Neural cell (in vitro differentiated cells): Measurements from ENCODE around the gene MDP1. TPM values are rescaled to one million over a fixed set of nuclear protein-coding genes. Genes with fewer than 3 reads are reported as not detected.

ENCODE experiments used
- H2AFZ ChIP-seq: fragments of 200-600, 300-800 bp; sonication (generic), shearing (Covaris generic); 2 replicates; pipeline ENCODE4 v1.6.0; 2014; ENCODE audit warnings: low read depth, mild to moderate bottlenecking, antibody characterized with exemption, low read length, moderate library complexity
- H3F3A ChIP-seq: fragments of 200-600 bp; shearing (Covaris generic); 2 replicates; pipeline ENCODE4 v1.6.1; 2016; ENCODE audit warnings: mild to moderate bottlenecking, moderate library complexity, mixed read lengths, antibody characterized with exemption, low read length; ENCODE audit not compliant: insufficient read depth, poor library complexity, severe bottlenecking
- H3K27ac ChIP-seq: fragments of 200-600, 300-800 bp; sonication (generic), shearing (Covaris generic); 2 replicates; pipeline ENCODE4 v1.5.1; 2014; ENCODE audit warnings: mild to moderate bottlenecking, low read length, moderate library complexity
- H3K27me3 ChIP-seq: fragments of 300-800, 200-600 bp; sonication (generic), shearing (Covaris generic); 2 replicates; pipeline ENCODE4 v1.6.0; 2014; ENCODE audit warnings: mild to moderate bottlenecking, low read depth, low read length, moderate library complexity; ENCODE audit not compliant: insufficient read depth
- H3K36me3 ChIP-seq: fragments of 300-800, 200-600 bp; sonication (generic), shearing (Covaris generic); 2 replicates; pipeline ENCODE4 v1.5.1; 2014; ENCODE audit warnings: mild to moderate bottlenecking, antibody characterized with exemption, low read length, moderate library complexity; ENCODE audit not compliant: insufficient read depth
- H3K4me2 ChIP-seq: fragments of 300-800, 200-600 bp; sonication (generic), shearing (Covaris generic); 2 replicates; pipeline ENCODE4 v1.6.0; 2014; ENCODE audit warnings: mild to moderate bottlenecking, low read length
- H3K4me3 ChIP-seq: fragments of 300-800, 200-600 bp; sonication (generic), shearing (Covaris generic); 2 replicates; pipeline ENCODE4 v1.5.1; 2014; ENCODE audit warnings: mild to moderate bottlenecking, low read length, moderate library complexity
- H3K79me2 ChIP-seq: fragments of 200-600 bp; shearing (Covaris generic); replicated peaks from 2 replicates; pipeline ENCODE4 v1.6.0; 2014; ENCODE audit warnings: mild to moderate bottlenecking, low read length, moderate library complexity; ENCODE audit not compliant: insufficient read depth
- H3K9ac ChIP-seq: fragments of 300-800, 200-600 bp; sonication (generic), shearing (Covaris generic); 2 replicates; pipeline ENCODE4 v1.6.1; 2016; ENCODE audit warnings: mild to moderate bottlenecking, low read length, mixed read lengths
- H3K9me2 ChIP-seq: fragments of 200-600 bp; shearing (Covaris generic); 2 replicates; pipeline ENCODE4 v1.6.1; 2016; ENCODE audit warnings: mild to moderate bottlenecking, low read length, mixed read lengths; ENCODE audit not compliant: insufficient read depth
- H3K9me3 ChIP-seq: fragments of 200-600, 300-800 bp; sonication (generic), shearing (Covaris generic); 2 replicates; pipeline ENCODE4 v1.6.1; 2016; ENCODE audit warnings: mild to moderate bottlenecking, mixed run types, low read length, moderate library complexity, mixed read lengths
- H4K20me1 ChIP-seq: fragments of 200-600 bp; shearing (Covaris generic); 2 replicates; pipeline ENCODE4 v1.6.1; 2016; ENCODE audit warnings: mild to moderate bottlenecking, mixed run types; ENCODE audit not compliant: insufficient read depth
- EP300 ChIP-seq: fragments of 450-650 bp; conservative IDR thresholded peaks from 2 replicates; pipeline ENCODE4 v1.6.1; 2014; ENCODE audit warnings: antibody characterized with exemption, mild to moderate bottlenecking, moderate library complexity; ENCODE audit not compliant: poor library complexity, severe bottlenecking
- EZH2 ChIP-seq: fragments of 200-600, 300-800 bp; shearing (Covaris generic), sonication (generic); IDR thresholded peaks from 2 replicates; pipeline ENCODE4 v1.6.1; 2014; ENCODE audit warnings: antibody characterized with exemption, low read length, borderline replicate concordance, mild to moderate bottlenecking; ENCODE audit not compliant: insufficient read depth, poor library complexity, severe bottlenecking
- MXI1 ChIP-seq: fragments of 450-650 bp; conservative IDR thresholded peaks from 2 replicates; pipeline ENCODE4 v1.6.1; 2014; ENCODE audit warnings: antibody characterized with exemption, mild to moderate bottlenecking; ENCODE audit not compliant: poor library complexity, severe bottlenecking
- POLR2AphosphoS5 ChIP-seq: IDR thresholded peaks from 2 replicates; pipeline ENCODE4 v1.6.1; 2012
- RAD21 ChIP-seq: fragments of 450-650 bp; conservative IDR thresholded peaks from 2 replicates; pipeline ENCODE4 v1.6.1; 2014; ENCODE audit warnings: antibody characterized with exemption, mild to moderate bottlenecking, moderate library complexity
- SMC3 ChIP-seq: fragments of 450-650 bp; conservative IDR thresholded peaks from 2 replicates; pipeline ENCODE4 v1.6.1; 2014; ENCODE audit warnings: antibody characterized with exemption, mild to moderate bottlenecking, moderate library complexity; ENCODE audit not compliant: poor library complexity
- TAF1 ChIP-seq: IDR thresholded peaks from 2 replicates; pipeline ENCODE4 v1.6.1; 2012; ENCODE audit warnings: low read depth
- polyA plus RNA-seq: library from polyadenylated mRNA; depleted of rRNA; stranded (reverse); fragments of >200 nt; gene quantifications from 2 replicates; pipeline ENCODE4 v1.2.3, GENCODE V29; 2014
- TF ChIP-seq, protein P1 (sequence below): fragments of 450-650 bp; IDR thresholded peaks from 2 replicates; pipeline ENCODE4 v1.5.1; 2014; ENCODE audit warnings: antibody characterized with exemption, mild to moderate bottlenecking, moderate library complexity; ENCODE audit not compliant: poor library complexity, severe bottlenecking
- TF ChIP-seq, protein P2 (sequence below): IDR thresholded peaks from 2 replicates; pipeline ENCODE4 v1.6.1; 2012; ENCODE audit warnings: borderline replicate concordance

The MDP1 gene
- polyA plus RNA-seq, 1 donor from 2014 or later: 94.2 TPM

DNA sequence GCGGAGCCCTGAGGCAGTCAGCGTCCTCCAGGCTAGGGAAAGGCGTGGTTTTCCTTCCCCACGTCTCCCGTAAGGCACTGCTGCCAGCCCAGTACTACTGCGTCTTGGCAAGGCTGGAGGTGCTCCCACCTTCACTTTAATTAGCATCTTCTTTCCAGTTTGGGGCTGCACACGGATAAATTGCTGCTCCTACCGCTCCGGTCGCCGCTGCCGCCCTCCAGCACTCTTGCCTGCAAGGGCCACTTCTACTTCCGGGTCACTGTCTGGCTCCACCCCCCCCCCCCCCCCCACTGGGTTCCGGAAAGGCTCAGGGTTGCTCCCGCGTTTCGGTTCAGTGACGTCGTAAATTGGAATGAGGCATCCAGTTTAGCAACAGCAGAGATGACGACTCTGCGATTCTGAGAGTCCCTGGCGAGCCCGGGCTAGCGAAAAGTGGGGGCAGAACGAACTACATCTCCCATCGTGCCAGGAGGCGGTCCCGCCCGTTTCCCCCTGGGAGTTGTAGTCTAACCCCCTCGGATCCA lies 16.3 kb upstream of the MDP1 start, which contains the start of gene NEDD8:
Gene NEDD8 (minus strand): TSS at position 247 of the 524 bp plus-strand sequence. CDS start 100 bp downstream, at position 147.
- no peaks in the 10 kb centered on the region for H3F3A ChIP-seq
- H4K20me1 ChIP-seq: no peaks in the 10 kb centered on the region
- H3K9ac ChIP-seq: peak within 1 kb of the TSS; percentile 84
- H3K27me3 ChIP-seq: no peaks in the 10 kb centered on the region
- no peaks in the 10 kb centered on the region for H3K36me3 ChIP-seq
- H3K79me2 ChIP-seq: peaks cover 32% of the 10 kb centered on the region
- peak within 1 kb of the TSS; percentile 52 for H2AFZ ChIP-seq
- H3K9me2 ChIP-seq: no peaks in the 10 kb centered on the region
- TF ChIP-seq RAD21: no peak
- TF ChIP-seq POLR2AphosphoS5: peak; percentile 86
- TF ChIP-seq EP300: peak; percentile 43
- peak; percentile 92 for TF ChIP-seq MXI1
- TF ChIP-seq, protein P1, sequence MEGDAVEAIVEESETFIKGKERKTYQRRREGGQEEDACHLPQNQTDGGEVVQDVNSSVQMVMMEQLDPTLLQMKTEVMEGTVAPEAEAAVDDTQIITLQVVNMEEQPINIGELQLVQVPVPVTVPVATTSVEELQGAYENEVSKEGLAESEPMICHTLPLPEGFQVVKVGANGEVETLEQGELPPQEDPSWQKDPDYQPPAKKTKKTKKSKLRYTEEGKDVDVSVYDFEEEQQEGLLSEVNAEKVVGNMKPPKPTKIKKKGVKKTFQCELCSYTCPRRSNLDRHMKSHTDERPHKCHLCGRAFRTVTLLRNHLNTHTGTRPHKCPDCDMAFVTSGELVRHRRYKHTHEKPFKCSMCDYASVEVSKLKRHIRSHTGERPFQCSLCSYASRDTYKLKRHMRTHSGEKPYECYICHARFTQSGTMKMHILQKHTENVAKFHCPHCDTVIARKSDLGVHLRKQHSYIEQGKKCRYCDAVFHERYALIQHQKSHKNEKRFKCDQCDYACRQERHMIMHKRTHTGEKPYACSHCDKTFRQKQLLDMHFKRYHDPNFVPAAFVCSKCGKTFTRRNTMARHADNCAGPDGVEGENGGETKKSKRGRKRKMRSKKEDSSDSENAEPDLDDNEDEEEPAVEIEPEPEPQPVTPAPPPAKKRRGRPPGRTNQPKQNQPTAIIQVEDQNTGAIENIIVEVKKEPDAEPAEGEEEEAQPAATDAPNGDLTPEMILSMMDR: no peak
- peak within 1 kb of the TSS; percentile 96 for H3K4me2 ChIP-seq
- peak within 1 kb of the TSS; percentile 85 for H3K27ac ChIP-seq
- H3K4me3 ChIP-seq: peak within 1 kb of the TSS; percentile 78
- H3K9me3 ChIP-seq: no peaks in the 10 kb centered on the region

DNA sequence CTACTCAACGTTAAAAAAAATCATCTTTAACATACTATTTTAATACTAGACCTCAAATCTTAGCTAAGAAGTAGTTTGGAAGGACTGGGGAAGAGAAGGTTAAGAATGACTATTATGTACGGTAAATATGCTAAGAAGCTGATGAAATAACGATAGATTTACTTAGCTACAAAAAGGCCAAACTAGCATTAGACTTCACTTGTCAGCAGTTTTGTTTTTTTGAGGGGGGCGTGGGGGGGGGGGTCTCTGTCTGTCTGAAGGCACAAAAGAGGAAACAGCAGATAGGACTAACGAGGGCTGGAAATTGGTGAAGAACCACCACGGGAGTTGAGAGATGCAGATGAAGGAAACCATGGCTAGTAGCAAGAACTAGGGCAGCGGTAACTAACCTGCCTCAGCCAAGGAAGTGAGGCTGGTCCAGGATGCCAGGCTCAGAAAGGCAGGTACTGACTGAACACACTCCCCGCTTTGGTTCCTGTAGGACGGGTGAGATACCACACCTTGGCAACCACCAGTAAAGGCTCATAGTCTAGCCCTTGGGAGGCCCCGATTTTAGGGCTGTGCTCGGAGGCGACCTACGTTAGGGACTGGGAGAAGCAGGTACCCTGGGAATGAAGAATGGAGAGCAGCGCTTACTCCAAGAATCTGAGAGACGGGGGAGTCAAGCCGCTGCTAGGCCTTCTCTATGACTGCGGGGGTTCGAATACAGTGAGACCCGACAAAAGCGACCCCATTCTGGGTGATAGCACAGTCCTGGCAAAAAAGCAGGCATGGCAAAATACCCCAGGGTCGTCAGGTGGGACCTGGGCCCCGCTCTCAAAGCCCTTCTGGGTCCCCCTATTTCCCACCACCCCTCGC lies 15.6 kb upstream of the MDP1 start:
- H4K20me1 ChIP-seq: no peaks in the 10 kb centered on the region
- H3K9me3 ChIP-seq: no peaks in the 10 kb centered on the region
- H3K27me3 ChIP-seq: no peaks in the 10 kb centered on the region
- peak overlapping the region; percentile 85 for H3K27ac ChIP-seq
- H3K9ac ChIP-seq: peak overlapping the region; percentile 84
- TF ChIP-seq, protein P1: no peak
- TF ChIP-seq RAD21: no peak
- TF ChIP-seq EP300: no peak
- no peak for TF ChIP-seq MXI1
- TF ChIP-seq, protein P2, sequence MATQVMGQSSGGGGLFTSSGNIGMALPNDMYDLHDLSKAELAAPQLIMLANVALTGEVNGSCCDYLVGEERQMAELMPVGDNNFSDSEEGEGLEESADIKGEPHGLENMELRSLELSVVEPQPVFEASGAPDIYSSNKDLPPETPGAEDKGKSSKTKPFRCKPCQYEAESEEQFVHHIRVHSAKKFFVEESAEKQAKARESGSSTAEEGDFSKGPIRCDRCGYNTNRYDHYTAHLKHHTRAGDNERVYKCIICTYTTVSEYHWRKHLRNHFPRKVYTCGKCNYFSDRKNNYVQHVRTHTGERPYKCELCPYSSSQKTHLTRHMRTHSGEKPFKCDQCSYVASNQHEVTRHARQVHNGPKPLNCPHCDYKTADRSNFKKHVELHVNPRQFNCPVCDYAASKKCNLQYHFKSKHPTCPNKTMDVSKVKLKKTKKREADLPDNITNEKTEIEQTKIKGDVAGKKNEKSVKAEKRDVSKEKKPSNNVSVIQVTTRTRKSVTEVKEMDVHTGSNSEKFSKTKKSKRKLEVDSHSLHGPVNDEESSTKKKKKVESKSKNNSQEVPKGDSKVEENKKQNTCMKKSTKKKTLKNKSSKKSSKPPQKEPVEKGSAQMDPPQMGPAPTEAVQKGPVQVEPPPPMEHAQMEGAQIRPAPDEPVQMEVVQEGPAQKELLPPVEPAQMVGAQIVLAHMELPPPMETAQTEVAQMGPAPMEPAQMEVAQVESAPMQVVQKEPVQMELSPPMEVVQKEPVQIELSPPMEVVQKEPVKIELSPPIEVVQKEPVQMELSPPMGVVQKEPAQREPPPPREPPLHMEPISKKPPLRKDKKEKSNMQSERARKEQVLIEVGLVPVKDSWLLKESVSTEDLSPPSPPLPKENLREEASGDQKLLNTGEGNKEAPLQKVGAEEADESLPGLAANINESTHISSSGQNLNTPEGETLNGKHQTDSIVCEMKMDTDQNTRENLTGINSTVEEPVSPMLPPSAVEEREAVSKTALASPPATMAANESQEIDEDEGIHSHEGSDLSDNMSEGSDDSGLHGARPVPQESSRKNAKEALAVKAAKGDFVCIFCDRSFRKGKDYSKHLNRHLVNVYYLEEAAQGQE: no peak
- TF ChIP-seq POLR2AphosphoS5: no peak
- TF ChIP-seq SMC3: no peak
- no peak for TF ChIP-seq TAF1
- TF ChIP-seq EZH2: no peak
- H3K36me3 ChIP-seq: no peaks in the 10 kb centered on the region
- H3K4me3 ChIP-seq: peak overlapping the region; percentile 78
- no peaks in the 10 kb centered on the region for H3F3A ChIP-seq
- peak overlapping the region; percentile 96 for H3K4me2 ChIP-seq
- peaks cover 38% of the 10 kb centered on the region for H3K79me2 ChIP-seq
- no peaks in the 10 kb centered on the region for H3K9me2 ChIP-seq
- peak overlapping the region; percentile 52 for H2AFZ ChIP-seq
